ENCODE results near the gene PPIG.

DNA sequence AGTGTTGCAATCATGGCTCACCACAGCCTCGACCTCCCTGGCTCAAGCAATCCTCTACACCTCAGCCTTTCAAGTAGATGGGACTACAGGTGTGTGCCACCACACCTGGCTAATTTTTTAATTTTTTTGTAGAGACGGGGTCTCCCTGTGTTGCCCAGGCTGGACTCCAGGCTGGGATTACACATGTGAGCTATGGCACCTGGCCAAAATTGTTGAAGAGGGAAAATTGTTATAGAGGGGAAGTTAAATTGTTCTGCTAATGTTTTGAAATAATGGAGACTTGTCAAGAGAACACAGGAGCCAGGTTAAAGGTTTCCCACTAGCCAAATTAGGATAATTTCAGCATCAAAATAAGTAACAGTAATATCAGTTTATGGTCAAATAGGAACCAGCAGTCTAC is 25.1 kb downstream of the PPIG start:
- TF ChIP-seq CTCF (IDR thresholded peaks at IDR 0.05; ENCODE audit: low read depth, low read length): no peak
- TF ChIP-seq, protein P1, sequence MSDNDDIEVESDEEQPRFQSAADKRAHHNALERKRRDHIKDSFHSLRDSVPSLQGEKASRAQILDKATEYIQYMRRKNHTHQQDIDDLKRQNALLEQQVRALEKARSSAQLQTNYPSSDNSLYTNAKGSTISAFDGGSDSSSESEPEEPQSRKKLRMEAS (IDR thresholded peaks at IDR 0.05; ENCODE audit: low read depth, low read length): no peak
- TF ChIP-seq POLR2A (IDR thresholded peaks at IDR 0.05; ENCODE audit: extremely low read depth, insufficient read length): no peak

Data from NB4 (cell line).